ENCODE measurements around the gene YAF2.

YAF2 gene

GRCh38 chr12:42128888-42129287 lies 109.2 kb downstream of the YAF2 start:
- no peak for DNase-seq
- H3K27me3 ChIP-seq, result no peaks in the 10 kb centered on the region
- no peak overlapping the region for H3K4me3 ChIP-seq (ENCODE audit: low read depth, low read length)
- TF ChIP-seq CTCF (IDR thresholded peaks at IDR 0.05; ENCODE audit: low read depth, low read length), result no peak
- H3K36me3 ChIP-seq, result no peaks in the 10 kb centered on the region
- H3K4me1 ChIP-seq, result peaks cover 12% of the 10 kb centered on the region
- no peaks in the 10 kb centered on the region for H3K9me3 ChIP-seq

- H3K4me1 ChIP-seq, result peaks cover 12% of the 10 kb centered on the region
- no peaks in the 10 kb centered on the region for H3K9me3 ChIP-seq
- H3K27me3 ChIP-seq, result no peaks in the 10 kb centered on the region
- no peak for TF ChIP-seq CTCF (IDR thresholded peaks at IDR 0.05; ENCODE audit: low read depth, low read length)
- no peaks in the 10 kb centered on the region for H3K36me3 ChIP-seq
- no peak for DNase-seq
- H3K4me3 ChIP-seq (ENCODE audit: low read depth, low read length), result no peak overlapping the region
Observed at GRCh38 chr12:42128327-42128726, 109.7 kb downstream of the YAF2 start.

GRCh38 chr12:42126963-42127362 lies 111.1 kb downstream of the YAF2 start:
- TF ChIP-seq CTCF (IDR thresholded peaks at IDR 0.05; ENCODE audit: low read depth, low read length), result no peak
- Histone ChIP-seq H3K36me3 (no peaks in the 10 kb centered on the region), H3K9me3 (no peaks in the 10 kb centered on the region), H3K27me3 (no peaks in the 10 kb centered on the region), H3K4me1 (peaks cover 12% of the 10 kb centered on the region), H3K4me3 (ENCODE audit: low read depth, low read length) (no peak overlapping the region)
- DNase-seq, result no peak

- Histone ChIP-seq H3K4me1 (no peaks in the 10 kb centered on the region), H3K27me3 (no peaks in the 10 kb centered on the region), H3K4me3 (ENCODE audit: low read depth, low read length) (no peak overlapping the region), H3K9me3 (no peaks in the 10 kb centered on the region), H3K36me3 (no peaks in the 10 kb centered on the region)
- no peak for DNase-seq
- no peak for TF ChIP-seq CTCF (IDR thresholded peaks at IDR 0.05; ENCODE audit: low read depth, low read length)
Observed at GRCh38 chr12:42125388-42125767, 112.7 kb downstream of the YAF2 start.

GRCh38 chr12:42124764-42125387 lies 113.2 kb downstream of the YAF2 start:
- no peak for TF ChIP-seq CTCF (IDR thresholded peaks at IDR 0.05; ENCODE audit: low read depth, low read length)
- no peak overlapping the region for H3K4me3 ChIP-seq (ENCODE audit: low read depth, low read length)
- no peaks in the 10 kb centered on the region for H3K27me3 ChIP-seq
- DNase-seq, result no peak
- H3K9me3 ChIP-seq, result no peaks in the 10 kb centered on the region
- H3K4me1 ChIP-seq, result no peaks in the 10 kb centered on the region
- no peaks in the 10 kb centered on the region for H3K36me3 ChIP-seq

- Histone ChIP-seq H3K9me3 (no peaks in the 10 kb centered on the region), H3K4me3 (ENCODE audit: low read depth, low read length) (no peak overlapping the region), H3K36me3 (no peaks in the 10 kb centered on the region; the same call in 1 of the 2 replicates), H3K4me1 (no peaks in the 10 kb centered on the region), H3K27me3 (no peaks in the 10 kb centered on the region)
- TF ChIP-seq CTCF (IDR thresholded peaks at IDR 0.05; ENCODE audit: low read depth, low read length), result no peak
- DNase-seq, result no peak
Observed at GRCh38 chr12:42119085-42119633, 118.9 kb downstream of the YAF2 start.

All from BE2C (cell line).